Panc1 (cell line): ENCODE results near the gene ACOXL.

Experiments
- POLR2AphosphoS5 ChIP-seq: IDR thresholded peaks from 2 replicates; pipeline ENCODE4 v1.6.1; 2012; ENCODE audit warnings: mild to moderate bottlenecking, low read depth, low read length, moderate library complexity
- TF ChIP-seq, protein P1 (sequence below): fragments of 450-650 bp; IDR thresholded peaks from 2 replicates; pipeline ENCODE4 v1.5.1; 2017; ENCODE audit warnings: mild to moderate bottlenecking

DNA sequence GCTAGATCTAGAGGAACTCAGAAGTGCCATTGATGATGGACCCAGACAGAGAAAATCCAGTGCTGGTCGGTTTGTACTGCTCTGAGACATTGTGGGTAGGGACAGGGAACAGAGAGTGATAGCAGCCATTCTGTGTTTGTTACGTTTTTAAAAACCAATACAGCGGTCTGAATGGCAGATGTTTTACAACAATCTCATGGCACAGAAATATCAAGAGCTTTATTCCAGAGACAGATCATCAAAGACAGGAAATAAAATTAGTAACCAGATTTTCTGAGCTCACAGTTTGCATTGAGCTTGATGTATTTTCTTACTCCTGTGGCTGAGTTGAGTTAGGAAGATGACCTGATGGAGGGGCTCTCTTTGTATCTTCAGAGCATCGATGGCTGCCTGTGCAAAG, 273.4 kb downstream of the ACOXL start:
- TF ChIP-seq, protein P1, sequence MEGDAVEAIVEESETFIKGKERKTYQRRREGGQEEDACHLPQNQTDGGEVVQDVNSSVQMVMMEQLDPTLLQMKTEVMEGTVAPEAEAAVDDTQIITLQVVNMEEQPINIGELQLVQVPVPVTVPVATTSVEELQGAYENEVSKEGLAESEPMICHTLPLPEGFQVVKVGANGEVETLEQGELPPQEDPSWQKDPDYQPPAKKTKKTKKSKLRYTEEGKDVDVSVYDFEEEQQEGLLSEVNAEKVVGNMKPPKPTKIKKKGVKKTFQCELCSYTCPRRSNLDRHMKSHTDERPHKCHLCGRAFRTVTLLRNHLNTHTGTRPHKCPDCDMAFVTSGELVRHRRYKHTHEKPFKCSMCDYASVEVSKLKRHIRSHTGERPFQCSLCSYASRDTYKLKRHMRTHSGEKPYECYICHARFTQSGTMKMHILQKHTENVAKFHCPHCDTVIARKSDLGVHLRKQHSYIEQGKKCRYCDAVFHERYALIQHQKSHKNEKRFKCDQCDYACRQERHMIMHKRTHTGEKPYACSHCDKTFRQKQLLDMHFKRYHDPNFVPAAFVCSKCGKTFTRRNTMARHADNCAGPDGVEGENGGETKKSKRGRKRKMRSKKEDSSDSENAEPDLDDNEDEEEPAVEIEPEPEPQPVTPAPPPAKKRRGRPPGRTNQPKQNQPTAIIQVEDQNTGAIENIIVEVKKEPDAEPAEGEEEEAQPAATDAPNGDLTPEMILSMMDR = no peak
- no peak for TF ChIP-seq POLR2AphosphoS5
